GM18858 (cell line): ENCODE data around the gene MAGOH.
"Not testable (repeated sequence)": the region's sequence is repeated elsewhere in the genome, so short reads cannot be mapped to it uniquely, and the experiment has no call there.

Experiments
- ATAC-seq: cut with Tn5 transposase; IDR thresholded peaks from one replicate; pipeline ENCODE4 v1.9.1; 2021; ENCODE audit not compliant: unreplicated experiment

The MAGOH gene

DNA sequence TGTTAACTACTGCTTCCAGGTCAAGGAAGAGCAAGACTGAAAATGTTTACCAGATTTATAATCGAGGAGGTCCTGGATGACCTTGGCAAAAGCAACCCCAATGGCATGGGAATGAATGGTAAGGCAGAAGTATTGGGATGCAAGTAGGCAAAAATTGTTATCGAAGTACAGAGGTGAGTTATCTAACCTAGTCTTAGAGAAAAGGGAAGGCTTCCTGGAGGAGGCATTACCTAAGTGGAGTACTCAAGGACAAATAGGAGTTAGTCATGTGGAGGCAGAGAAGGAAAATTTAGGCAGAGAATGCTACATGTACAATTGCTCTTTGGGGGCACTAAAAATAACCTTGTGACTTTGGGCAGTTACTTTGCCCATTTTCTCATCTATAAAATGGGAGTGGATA, 3.5 kb upstream of the MAGOH start:
- ATAC-seq, result no peak

DNA sequence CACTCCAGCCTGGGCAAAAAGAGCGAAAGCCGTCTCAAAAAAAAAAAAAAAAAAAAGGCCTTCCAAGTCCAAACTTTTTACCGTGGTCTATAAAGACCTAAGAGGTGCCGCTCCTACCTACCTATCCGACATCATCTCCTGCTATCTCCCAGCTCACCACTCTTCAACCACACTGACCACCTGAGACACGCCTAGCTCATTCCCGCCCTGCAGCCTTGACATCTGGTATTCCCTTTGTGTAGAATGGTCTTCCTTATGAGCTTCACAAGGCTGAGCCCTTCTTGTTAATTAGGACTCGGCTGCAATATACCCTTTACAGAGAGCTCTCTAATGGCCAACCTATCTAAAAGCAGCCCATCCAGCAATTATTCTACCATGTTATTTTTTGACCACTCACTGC, 680 bp downstream of the MAGOH start:
- ATAC-seq, result no peak

DNA sequence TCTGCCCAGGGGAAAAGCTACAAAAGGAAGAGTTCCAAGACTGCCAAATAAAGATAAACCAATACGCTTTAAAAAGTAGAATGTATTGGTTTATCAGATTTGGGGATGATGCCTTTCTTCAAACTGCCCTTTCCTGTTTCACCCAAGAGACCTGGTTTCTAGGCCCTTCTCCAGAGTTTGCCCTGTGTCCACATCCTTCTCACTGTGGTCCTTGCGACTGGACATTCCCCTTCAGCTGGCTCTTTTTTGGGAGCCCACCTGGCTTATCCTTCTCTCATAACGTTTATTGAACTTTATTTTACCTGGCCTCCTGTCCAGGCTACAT, 17.4 kb downstream of the MAGOH start:
- no peak for ATAC-seq

GRCh38 chr1:53220171-53220961, 18.0 kb downstream of the MAGOH start, which contains the start of gene CZIB:
Gene CZIB (minus strand): TSS chr1:53220634. CDS start chr1:53220575, 59 bp downstream.
- peak; percentile 90 for ATAC-seq

GRCh38 chr1:53219711-53220110, 18.6 kb downstream of the MAGOH start:
- ATAC-seq, result no peak

- no peak for ATAC-seq
Observed at GRCh38 chr1:53218201-53218600, 20.1 kb downstream of the MAGOH start.

- no peak for ATAC-seq
Observed at GRCh38 chr1:53214376-53214940, 23.9 kb downstream of the MAGOH start.

GRCh38 chr1:53210954-53211353, 27.4 kb downstream of the MAGOH start:
- no peak for ATAC-seq

DNA sequence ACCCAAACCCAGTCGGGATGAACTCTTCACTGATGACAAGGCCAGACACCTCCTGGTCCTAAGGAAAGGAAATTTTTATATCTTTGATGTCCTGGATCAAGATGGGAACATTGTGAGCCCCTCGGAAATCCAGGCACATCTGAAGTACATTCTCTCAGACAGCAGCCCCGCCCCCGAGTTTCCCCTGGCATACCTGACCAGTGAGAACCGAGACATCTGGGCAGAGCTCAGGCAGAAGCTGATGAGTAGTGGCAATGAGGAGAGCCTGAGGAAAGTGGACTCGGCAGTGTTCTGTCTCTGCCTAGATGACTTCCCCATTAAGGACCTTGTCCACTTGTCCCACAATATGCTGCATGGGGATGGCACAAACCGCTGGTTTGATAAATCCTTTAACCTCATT, 28.0 kb downstream of the MAGOH start:
- ATAC-seq, result no peak

- no peak for ATAC-seq
Observed at GRCh38 chr1:53207726-53208125, 30.6 kb downstream of the MAGOH start.

- no peak for ATAC-seq
Observed at GRCh38 chr1:53206735-53207379, 31.5 kb downstream of the MAGOH start.

DNA sequence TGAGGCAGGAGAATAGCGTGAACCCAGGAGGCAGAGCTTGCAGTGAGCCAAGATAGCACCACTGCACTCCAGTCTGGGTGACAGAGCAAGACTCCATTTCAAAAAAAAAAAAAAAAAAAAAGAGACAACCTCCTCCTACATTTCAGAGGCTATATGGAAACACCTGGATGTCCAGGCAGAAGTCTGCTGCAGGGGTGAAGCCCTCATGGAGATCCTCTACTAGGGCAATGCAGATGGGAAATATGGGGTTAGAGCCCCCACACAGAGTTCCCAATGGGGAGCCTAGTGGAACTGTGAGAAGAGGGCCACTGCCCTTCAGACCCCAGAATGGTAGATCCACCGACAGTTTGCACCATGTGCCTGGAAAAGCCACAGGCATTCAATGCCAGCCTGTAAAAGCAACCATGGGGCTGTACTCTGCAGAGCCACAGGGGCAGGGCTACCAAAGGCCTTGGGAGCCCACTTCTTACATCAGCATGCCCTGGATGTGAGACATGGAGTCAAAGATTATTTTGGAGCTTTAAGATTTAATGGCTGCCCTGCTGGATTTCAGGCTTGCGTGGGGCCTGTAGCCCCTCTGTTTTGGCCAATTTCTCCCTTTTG, 32.1 kb downstream of the MAGOH start:
- not testable (repeated sequence) for ATAC-seq

DNA sequence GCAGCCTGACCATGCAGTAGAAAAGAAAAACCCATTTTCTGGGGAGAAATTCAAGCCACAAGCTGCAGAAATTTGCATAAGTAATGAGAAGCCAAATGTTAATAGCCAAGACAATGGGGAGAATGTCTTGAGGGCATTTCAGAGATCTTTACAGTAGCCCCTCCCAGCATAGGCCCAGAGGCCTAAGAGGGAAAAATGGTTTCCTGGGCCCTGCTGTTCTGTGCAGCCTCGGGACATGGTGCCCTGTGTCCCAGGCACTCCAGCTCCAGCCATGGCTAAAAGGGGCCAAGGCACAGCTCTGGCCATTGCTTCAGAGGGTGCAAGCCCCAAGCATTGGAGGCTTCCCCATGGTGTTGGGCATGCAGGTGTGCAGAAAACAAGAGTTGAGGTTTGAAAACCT, 32.8 kb downstream of the MAGOH start:
- not testable (repeated sequence) for ATAC-seq

GRCh38 chr1:53203466-53203865, 34.9 kb downstream of the MAGOH start:
- ATAC-seq, result no peak

DNA sequence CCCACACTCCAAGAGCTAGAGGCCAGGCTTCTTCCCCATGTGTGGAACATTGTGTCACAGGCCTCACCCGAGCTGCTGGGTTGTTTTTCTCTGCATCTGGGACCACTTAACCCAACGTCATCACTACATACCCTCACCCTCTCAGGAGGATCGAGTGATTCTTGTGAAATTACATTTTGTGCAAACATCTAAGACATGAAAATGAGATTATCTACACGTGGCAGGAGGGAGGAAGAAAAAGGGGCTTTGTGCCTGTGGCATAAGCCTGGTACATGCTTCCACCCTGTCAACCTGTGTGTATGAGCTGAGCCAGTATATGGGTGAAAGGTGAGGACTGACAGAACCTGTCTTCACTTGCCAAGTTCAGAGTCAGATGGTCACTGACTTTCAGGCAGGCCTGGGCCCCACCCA, 40.1 kb downstream of the MAGOH start:
- ATAC-seq, result no peak

DNA sequence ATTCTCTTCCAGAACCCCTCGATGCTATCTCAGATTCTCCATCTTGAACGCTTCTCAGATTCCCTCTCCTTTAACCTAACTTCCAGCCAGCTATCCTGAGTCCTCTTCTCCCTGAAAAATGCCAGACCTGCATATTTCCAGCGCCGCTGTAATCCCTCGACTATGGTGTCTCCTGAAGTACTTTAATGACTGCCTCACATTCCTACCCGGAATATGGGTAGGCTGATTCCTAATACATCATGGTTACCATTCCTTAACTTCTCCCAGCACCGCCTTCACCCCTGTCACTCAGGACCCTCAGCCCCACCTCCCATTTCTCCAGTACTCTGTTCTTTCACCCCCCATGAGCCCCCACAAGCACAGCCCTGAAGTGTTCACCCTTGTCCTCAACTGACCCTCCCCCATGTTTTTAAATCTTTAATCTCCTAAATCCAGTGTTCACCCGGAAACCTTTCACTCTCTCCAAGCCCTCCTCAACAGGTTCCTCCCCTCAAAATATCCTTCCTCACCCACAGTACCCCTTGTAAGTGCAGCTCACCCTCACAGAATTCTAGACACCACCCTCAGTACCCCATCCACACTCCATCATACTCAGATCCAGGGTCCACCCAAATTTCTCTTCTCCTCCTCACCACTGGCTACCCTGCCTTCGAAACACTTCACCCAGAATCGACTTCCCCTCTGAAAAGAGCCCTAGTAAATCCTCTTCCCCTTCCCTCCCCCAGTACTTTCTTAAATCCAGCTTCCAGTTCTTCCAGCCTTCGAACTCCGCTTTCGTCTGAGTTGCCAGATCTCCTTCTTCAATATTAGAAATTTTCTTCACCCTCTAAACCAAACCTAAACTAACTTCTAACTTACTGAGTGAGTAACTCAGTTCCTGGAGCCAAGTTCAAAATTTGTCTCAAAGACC, 40.8 kb downstream of the MAGOH start:
- no peak for ATAC-seq

DNA sequence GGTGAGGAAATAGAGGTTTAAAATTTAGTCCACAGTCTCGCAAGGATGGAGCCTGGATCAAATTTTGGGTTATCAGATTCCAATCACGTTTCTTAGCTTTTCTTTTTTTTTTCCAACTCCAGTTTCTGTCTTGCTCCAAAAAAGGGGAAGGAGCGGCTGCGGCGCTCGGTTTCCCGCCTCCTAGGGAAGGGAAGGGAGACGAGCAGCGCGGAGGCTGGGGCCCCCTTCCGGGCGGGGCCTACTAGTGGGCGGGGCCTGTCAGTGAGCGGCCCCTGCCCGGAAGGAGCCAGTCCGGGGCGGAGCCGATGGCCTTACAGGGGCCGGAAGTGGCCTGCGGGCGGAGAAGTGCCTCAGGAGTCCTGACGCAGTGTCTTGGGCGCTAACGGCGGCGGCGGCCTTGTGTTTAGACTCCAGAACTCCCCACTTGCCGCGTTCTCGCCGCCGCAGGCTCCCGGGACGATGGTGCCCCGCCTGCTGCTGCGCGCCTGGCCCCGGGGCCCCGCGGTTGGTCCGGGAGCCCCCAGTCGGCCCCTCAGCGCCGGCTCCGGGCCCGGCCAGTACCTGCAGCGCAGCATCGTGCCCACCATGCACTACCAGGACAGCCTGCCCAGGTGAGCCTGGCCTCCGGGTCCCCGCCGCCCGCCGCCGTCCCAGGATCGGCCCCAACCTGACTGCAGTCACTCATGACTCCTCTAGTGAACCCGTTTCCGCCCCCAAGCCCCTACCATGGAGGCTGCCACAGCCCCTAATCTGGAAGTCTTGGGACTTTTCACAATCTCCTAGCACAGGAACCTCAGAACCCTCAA, 41.6 kb downstream of the MAGOH start, which contains the start of gene CPT2:
Gene CPT2, plus strand, starts transcription at position 340 of the 806 bp plus-strand sequence. Its CDS starts 120 bp downstream, at position 460.
- ATAC-seq, result peak; percentile 91

GRCh38 chr1:53196017-53196484, 42.3 kb downstream of the MAGOH start:
- ATAC-seq, result peak; percentile 16

DNA sequence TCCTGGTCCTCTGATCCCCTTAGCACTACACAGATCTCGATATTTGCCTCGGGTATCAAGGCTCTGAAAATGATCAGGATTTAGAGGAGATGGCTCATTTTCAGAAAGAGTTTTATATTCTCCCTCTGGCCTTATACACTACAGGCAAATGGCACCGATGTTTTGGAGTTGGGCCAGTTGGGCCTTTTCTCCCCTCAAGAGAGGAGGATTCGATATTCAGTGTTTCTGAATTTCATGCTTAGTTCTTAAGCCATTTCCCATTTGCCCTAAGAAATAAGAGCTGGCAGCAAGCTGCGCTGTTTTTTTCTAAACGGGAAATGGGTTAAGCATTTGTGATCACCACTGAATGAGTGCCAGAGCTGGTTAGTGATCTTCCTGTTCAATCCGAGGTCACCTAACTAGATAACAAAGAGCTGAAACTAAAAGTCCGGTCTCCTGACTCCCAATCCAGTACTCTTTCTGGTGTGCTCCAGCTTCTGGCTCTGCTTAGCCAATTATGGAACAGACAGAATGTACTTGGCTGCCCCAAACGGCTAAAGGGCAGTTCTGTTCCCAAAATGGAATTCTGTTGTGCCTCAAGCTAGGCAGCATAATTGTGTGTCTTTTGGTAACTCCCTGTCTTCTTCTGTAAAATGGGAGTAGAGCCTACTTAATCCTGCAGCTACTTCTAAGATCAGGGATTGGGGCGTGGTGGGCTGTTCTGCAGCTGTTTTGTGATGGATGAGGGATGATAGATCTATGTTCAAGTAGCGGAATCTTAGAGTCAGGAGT, 42.9 kb downstream of the MAGOH start:
- no peak for ATAC-seq
